MCF 10A (cell line): ENCODE results near the gene URB1. TPM values are rescaled to one million over a fixed set of nuclear protein-coding genes. Genes with fewer than 3 reads are reported as not detected.

Source experiments
- BruUV-seq: library from RNA; stranded (reverse); fragments of 400-500 nt; replicated peaks from 2 replicates; lab custom pipeline; 2021; lab: Mats Ljungman, UMichigan
- CTCF ChIA-PET: fragments of 300-600 bp; sonication (Branson Sonifier 250); formaldehyde crosslinking; extraction: SDS; loops from one replicate; lab custom pipeline; 2021; ENCODE audit warnings: antibody characterized with exemption, inconsistent platforms; lab: Yijun Ruan, JAX
- POLR2A ChIA-PET: fragments of 300-600, 350-650 bp; sonication (Branson Sonifier 250); formaldehyde crosslinking; extraction: SDS; loops from one replicate; lab custom pipeline; 2020; ENCODE audit warnings: antibody characterized with exemption, inconsistent platforms; lab: Yijun Ruan, JAX
- DNase-seq: peaks from one replicate; pipeline ENCODE4 v3.0.0-alpha.2; 2018; ENCODE audit not compliant: unreplicated experiment
- H3K27ac Mint-ChIP-seq: one replicate; pipeline ENCODE4 v1.8.0; 2022; ENCODE audit warnings: mild to moderate bottlenecking, low read depth, mixed read lengths; ENCODE audit not compliant: unreplicated experiment
- H3K27me3 Mint-ChIP-seq: one replicate; pipeline ENCODE4 v1.8.0; 2022; ENCODE audit warnings: mixed read lengths; ENCODE audit not compliant: insufficient read depth, unreplicated experiment
- H3K36me3 Mint-ChIP-seq: one replicate; pipeline ENCODE4 v1.8.0; 2022; ENCODE audit warnings: mild to moderate bottlenecking, moderate library complexity, mixed read lengths; ENCODE audit not compliant: insufficient read depth, unreplicated experiment
- H3K4me1 Mint-ChIP-seq: one replicate; pipeline ENCODE4 v1.8.0; 2022; ENCODE audit warnings: mixed read lengths; ENCODE audit not compliant: insufficient read depth, unreplicated experiment
- H3K4me3 Mint-ChIP-seq: one replicate; pipeline ENCODE4 v1.8.0; 2022; ENCODE audit warnings: mild to moderate bottlenecking, moderate library complexity, mixed read lengths; ENCODE audit not compliant: unreplicated experiment
- H3K9me3 Mint-ChIP-seq: one replicate; pipeline ENCODE4 v1.8.0; 2022; ENCODE audit warnings: mixed read lengths; ENCODE audit not compliant: unreplicated experiment
- intact Hi-C: fragments of 100-400 bp; cut with micrococcal nuclease; formaldehyde crosslinking; loops from 2 replicates; pipeline ENCODE4 v1.14.1; 2022
- total RNA-seq: library from RNA; stranded (reverse); gene quantifications from 2 replicates; pipeline ENCODE4 v1.2.3, GENCODE V29; 2022
- TF ChIP-seq, protein P1 (sequence below): fragments of 200-600 bp; IDR thresholded peaks from one replicate; pipeline ENCODE4 v1.8.0; 2022; ENCODE audit warnings: antibody characterized with exemption, mild to moderate bottlenecking; ENCODE audit not compliant: unreplicated experiment

The URB1 gene
- total RNA-seq, 1 experiment from 2014 or later, result 43.5 TPM

DNA sequence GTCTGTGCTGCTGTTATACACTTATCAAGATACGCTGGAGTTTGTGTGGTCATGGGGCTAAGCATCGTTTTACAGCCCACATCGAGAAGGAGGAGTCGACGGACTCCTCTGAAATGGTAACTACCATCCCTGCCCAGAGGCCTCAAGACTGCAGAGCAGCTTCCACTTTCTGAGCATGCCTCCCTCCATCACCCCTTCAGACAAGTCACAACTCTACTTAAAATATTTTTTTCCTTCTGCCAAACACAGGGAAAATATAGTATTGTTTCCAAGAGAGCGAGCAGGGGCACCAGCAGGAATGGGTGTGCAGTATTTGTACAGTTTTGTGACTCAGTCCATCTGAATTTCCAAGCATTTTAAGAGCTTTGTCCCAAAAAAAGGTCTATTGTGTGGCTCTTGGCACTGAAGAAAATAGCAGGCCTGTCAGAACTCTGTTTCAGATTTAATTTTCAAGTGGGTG, 33.8 kb upstream of the URB1 start:
- H3K27ac Mint-ChIP-seq, result peak overlapping the region; percentile 69
- no TSS peak for BruUV-seq
- H3K4me1 Mint-ChIP-seq, result peaks cover 26% of the 10 kb centered on the region
- peaks cover 16% of the 10 kb centered on the region for H3K36me3 Mint-ChIP-seq
- H3K4me3 Mint-ChIP-seq, result peak overlapping the region; percentile 50
- ChIA-PET POLR2A (interaction anchor here (0.6 to 2.6 kb wide), 6 partner anchors 9 to 60 kb away, joined by 3 to 22 read pairs (median 4); no protein-coding TSS in a partner anchor), CTCF (interaction anchor here (0.6 to 1.4 kb wide), 4 partner anchors 12 to 174 kb away, joined by 3 to 5 read pairs (median 3); no protein-coding TSS in a partner anchor)
- H3K27me3 Mint-ChIP-seq, result no peaks in the 10 kb centered on the region
- intact Hi-C loops, result no loop called here
- DNase-seq, result no peak
- H3K9me3 Mint-ChIP-seq, result peaks cover 9% of the 10 kb centered on the region
- TF ChIP-seq, protein P1, sequence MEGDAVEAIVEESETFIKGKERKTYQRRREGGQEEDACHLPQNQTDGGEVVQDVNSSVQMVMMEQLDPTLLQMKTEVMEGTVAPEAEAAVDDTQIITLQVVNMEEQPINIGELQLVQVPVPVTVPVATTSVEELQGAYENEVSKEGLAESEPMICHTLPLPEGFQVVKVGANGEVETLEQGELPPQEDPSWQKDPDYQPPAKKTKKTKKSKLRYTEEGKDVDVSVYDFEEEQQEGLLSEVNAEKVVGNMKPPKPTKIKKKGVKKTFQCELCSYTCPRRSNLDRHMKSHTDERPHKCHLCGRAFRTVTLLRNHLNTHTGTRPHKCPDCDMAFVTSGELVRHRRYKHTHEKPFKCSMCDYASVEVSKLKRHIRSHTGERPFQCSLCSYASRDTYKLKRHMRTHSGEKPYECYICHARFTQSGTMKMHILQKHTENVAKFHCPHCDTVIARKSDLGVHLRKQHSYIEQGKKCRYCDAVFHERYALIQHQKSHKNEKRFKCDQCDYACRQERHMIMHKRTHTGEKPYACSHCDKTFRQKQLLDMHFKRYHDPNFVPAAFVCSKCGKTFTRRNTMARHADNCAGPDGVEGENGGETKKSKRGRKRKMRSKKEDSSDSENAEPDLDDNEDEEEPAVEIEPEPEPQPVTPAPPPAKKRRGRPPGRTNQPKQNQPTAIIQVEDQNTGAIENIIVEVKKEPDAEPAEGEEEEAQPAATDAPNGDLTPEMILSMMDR, result no peak

DNA sequence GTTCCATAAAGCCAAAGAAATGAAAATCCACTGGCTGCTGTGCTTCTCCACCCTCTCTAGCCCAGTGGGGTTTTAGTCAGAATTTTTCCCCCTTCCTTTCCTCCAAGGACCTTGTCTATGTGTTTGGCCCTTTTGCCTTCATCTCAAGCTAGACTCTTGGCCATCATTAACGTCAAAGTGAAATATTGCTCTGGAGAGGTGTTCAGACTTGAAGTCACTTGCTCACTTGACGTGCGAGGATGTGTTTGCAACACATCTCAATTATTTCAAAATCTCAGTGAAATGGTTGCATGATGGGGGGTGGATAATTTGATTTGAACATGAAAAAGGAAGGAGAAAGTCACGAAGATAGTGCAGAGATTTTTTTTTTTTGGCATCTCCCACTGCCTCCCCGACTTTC, 33.3 kb upstream of the URB1 start:
- intact Hi-C loops, result no loop called here
- BruUV-seq, result no TSS peak
- Mint-ChIP-seq H3K36me3 (peaks cover 16% of the 10 kb centered on the region), H3K27ac (peak overlapping the region; percentile 41), H3K9me3 (peaks cover 9% of the 10 kb centered on the region), H3K4me1 (peaks cover 26% of the 10 kb centered on the region), H3K4me3 (peak overlapping the region; percentile 50), H3K27me3 (no peaks in the 10 kb centered on the region)
- peak; percentile 83 for DNase-seq
- POLR2A ChIA-PET, result interaction anchor here (0.6 to 2.6 kb wide), 7 partner anchors 8 to 331 kb away, joined by 3 to 22 read pairs (median 3); no protein-coding TSS in a partner anchor
- CTCF ChIA-PET, result interaction anchor here (0.6 to 1.4 kb wide), 5 partner anchors 11 to 174 kb away, joined by 3 to 5 read pairs (median 3); no protein-coding TSS in a partner anchor
- TF ChIP-seq, protein P1, result no peak

DNA sequence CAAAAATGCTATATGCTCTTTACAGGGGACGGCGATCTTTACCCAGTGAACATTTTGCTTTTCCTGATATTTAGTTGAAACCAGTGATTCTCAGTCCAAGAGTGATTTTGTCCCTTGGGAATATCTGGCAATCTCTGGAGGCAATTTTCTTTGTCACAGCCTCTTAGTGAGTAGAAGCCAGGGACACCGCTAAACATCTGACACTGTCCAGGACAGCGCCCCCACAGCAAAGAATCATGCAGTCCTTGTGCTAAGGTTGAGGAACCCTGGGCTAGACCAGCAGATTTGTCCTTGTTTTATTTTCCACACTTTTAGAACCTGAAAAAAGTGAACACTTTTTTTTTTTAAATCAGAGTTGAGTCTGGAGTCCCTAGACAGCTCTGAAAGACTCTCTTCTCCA, 32.8 kb upstream of the URB1 start:
- Mint-ChIP-seq H3K9me3 (peaks cover 9% of the 10 kb centered on the region), H3K27me3 (no peaks in the 10 kb centered on the region), H3K36me3 (peaks cover 16% of the 10 kb centered on the region), H3K27ac (peak overlapping the region; percentile 41), H3K4me3 (peak overlapping the region; percentile 50), H3K4me1 (peaks cover 26% of the 10 kb centered on the region)
- intact Hi-C loops, result no loop called here
- no TSS peak for BruUV-seq
- DNase-seq, result peak; percentile 28
- TF ChIP-seq, protein P1, result no peak
- ChIA-PET CTCF (interaction anchor here (0.6 kb wide), 1 partner anchor 162 kb away, joined by 3 read pairs; no protein-coding TSS in a partner anchor), POLR2A (interaction anchor here (0.7 to 2.6 kb wide), 4 partner anchors 8 to 331 kb away, joined by 3 to 22 read pairs (median 4); no protein-coding TSS in a partner anchor)

DNA sequence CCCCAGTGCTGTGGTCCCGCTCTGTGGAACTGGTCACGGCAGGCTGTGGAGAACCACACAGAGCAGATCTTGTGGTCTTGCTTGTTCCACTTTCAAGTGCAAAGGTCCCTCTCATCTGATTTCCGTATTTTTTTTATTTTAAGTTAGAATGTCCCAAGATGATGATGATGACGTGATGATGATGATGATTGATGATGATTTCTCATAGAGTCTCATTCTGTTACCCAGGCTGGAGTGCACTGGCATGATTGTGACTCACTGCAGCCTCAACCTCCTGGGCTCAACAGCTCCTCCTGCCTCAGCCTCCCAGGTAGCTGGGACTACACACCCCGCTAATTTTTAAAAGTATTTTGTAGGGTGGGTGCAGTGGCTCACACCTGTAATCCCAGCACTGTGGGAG, 31.9 kb upstream of the URB1 start:
- H3K9me3 Mint-ChIP-seq, result peaks cover 9% of the 10 kb centered on the region
- H3K4me3 Mint-ChIP-seq, result no peak overlapping the region
- intact Hi-C loops, result no loop called here
- no TSS peak for BruUV-seq
- ChIA-PET POLR2A (interaction anchor here (2.6 kb wide), 1 partner anchor 10 kb away, joined by 22 read pairs; no protein-coding TSS in a partner anchor), CTCF (interaction anchor here (0.7 to 1.0 kb wide), 3 partner anchors 22 to 145 kb away, joined by 3 to 4 read pairs (median 3); no protein-coding TSS in a partner anchor)
- H3K27ac Mint-ChIP-seq, result no peak overlapping the region
- TF ChIP-seq, protein P1, result no peak
- peaks cover 16% of the 10 kb centered on the region for H3K36me3 Mint-ChIP-seq
- H3K27me3 Mint-ChIP-seq, result no peaks in the 10 kb centered on the region
- no peak for DNase-seq
- peaks cover 26% of the 10 kb centered on the region for H3K4me1 Mint-ChIP-seq
